HepG2 (cell line): ENCODE results near the gene CDK5R1. TPM values are rescaled to one million over a fixed set of nuclear protein-coding genes. Genes with fewer than 3 reads are reported as not detected.

Experiments used
- ATAC-seq: fragments of 200-7000 bp; cut with Tn5 transposase; 3 replicates; pipeline ENCODE4 v1.9.1; 2020; ENCODE audit warnings: mild to moderate bottlenecking, moderate library complexity
- BruUV-seq: library from RNA; stranded (reverse); fragments of 400-500 nt; replicated peaks from 2 replicates; lab custom pipeline; 2021; lab: Mats Ljungman, UMichigan
- CTCF ChIA-PET: fragments of 300-600 bp; formaldehyde crosslinking; extraction: SDS; loops from one replicate; lab custom pipeline; 2021; ENCODE audit warnings: low total read pairs, inconsistent platforms, low intra/inter-chr PET ratio; lab: Yijun Ruan, JAX
- POLR2A ChIA-PET: fragments of 350-600 bp; sonication (Branson Sonifier 250); formaldehyde crosslinking; loops from one replicate; lab custom pipeline; 2020; ENCODE audit warnings: antibody characterized with exemption, inconsistent platforms; lab: Yijun Ruan, JAX
- DNase-seq: peaks from one replicate; pipeline ENCODE4 v3.0.0-alpha.2; 2015; ENCODE audit warnings: low spot score
- FAIRE-seq: peaks from 3 replicates; lab custom pipeline; 2011; peaks lifted over from hg19 to GRCh38; lab: Jason Lieb, UNC
- H2AFZ ChIP-seq: one replicate; pipeline ENCODE4 v1.6.1; 2011; ENCODE audit warnings: low read length, inconsistent platforms
- H3K27ac ChIP-seq: fragments of 300-600 bp; 3 replicates; pipeline ENCODE4 v1.8.0; 2011; ENCODE audit warnings: mixed run types, mild to moderate bottlenecking, mixed read lengths, low read length, inconsistent platforms; ENCODE audit not compliant: insufficient read depth; ENCODE audit errors: extremely low read length
- H3K27me3 ChIP-seq, 2 experiments: fragments of 200-600 bp in 1 of 2; 2 replicates in 1 of 2; 3 replicates in 1 of 2; pipeline versions ENCODE4 v1.6.0 to v1.8.0; 2011; ENCODE audit warnings: low read length in 2 of 2, mild to moderate bottlenecking in 2 of 2, moderate library complexity in 2 of 2, inconsistent platforms in 1 of 2; ENCODE audit not compliant: insufficient read depth in 2 of 2, control insufficient read depth in 1 of 2
- H3K36me3 ChIP-seq, 2 experiments: fragments of 200-600 bp in 1 of 2; replicated peaks in 1 of 2; 2 replicates in 1 of 2; 3 replicates in 1 of 2; pipeline versions ENCODE4 v1.5.1 to v1.8.0; 2011; ENCODE audit warnings: low read length in 2 of 2, inconsistent platforms in 1 of 2; ENCODE audit not compliant: insufficient read depth in 2 of 2, control insufficient read depth in 1 of 2
- H3K4me1 ChIP-seq: 2 replicates; pipeline ENCODE4 v1.5.1; 2012; ENCODE audit warnings: low read length, inconsistent platforms; ENCODE audit not compliant: insufficient read depth
- H3K4me2 ChIP-seq: 2 replicates; pipeline ENCODE4 v1.6.0; 2011; ENCODE audit warnings: low read depth, low read length, inconsistent platforms
- H3K4me3 ChIP-seq, 3 experiments: fragments of 200-600 bp in 1 of 3; sonication (generic), shearing (Covaris generic) in 1 of 3; replicated peaks in 1 of 3; 2 replicates each; pipeline ENCODE4 v1.5.1; 2011 to 2016; ENCODE audit warnings: low read length in 3 of 3, inconsistent platforms in 2 of 3, low read depth in 2 of 3, mild to moderate bottlenecking in 2 of 3, control low read depth in 1 of 3, mixed read lengths in 1 of 3; ENCODE audit not compliant: insufficient read depth in 1 of 3
- H3K79me2 ChIP-seq: one replicate; pipeline ENCODE4 v1.6.1; 2011; ENCODE audit warnings: low read length, inconsistent platforms; ENCODE audit not compliant: insufficient read depth
- H3K9ac ChIP-seq: 2 replicates; pipeline ENCODE4 v1.6.0; 2011; ENCODE audit warnings: mild to moderate bottlenecking, low read depth, low read length, inconsistent platforms; ENCODE audit not compliant: insufficient read depth
- H3K9me3 ChIP-seq: 2 replicates; pipeline ENCODE4 v1.5.1; 2012; ENCODE audit warnings: mild to moderate bottlenecking, low read length
- H4K20me1 ChIP-seq: 2 replicates; pipeline ENCODE4 v1.6.0; 2011; ENCODE audit warnings: inconsistent platforms, mild to moderate bottlenecking, low read length, moderate library complexity; ENCODE audit not compliant: insufficient read depth
- POGZ ChIP-seq: sonication (generic); formaldehyde crosslinking; IDR thresholded peaks from 2 replicates; pipeline ENCODE4 v1.4.0; 2020; ENCODE audit warnings: mild to moderate bottlenecking, missing genetic modification reagents
- SYNCRIP ChIP-seq: fragments of 200-400 bp; formaldehyde crosslinking; IDR thresholded peaks from 2 replicates; pipeline ENCODE4 v1.6.1; 2018; ENCODE audit warnings: mild to moderate bottlenecking, low read depth, low read length; ENCODE audit not compliant: insufficient read depth
- ZNF792 ChIP-seq: IDR thresholded peaks from 2 replicates; pipeline ENCODE4 v1.6.1; 2016
- WGBS: methylation state at CpG from one replicate; pipeline ENCODE4 v1.1.6; 2017; ENCODE audit warnings: low lambda C conversion rate; 5-methylcytosine and 5-hydroxymethylcytosine counted together
- in situ Hi-C: cut with HindIII; loops from 2 replicates; pipeline ENCODE4 v1.10.0; 2017; ENCODE audit warnings: low pct_unique_long_range_greater_than_20kb; ENCODE audit not compliant: extremely low pct_ligation_motif_present
- intact Hi-C: fragments of 100-400 bp; cut with micrococcal nuclease; formaldehyde crosslinking; loops from one replicate; pipeline ENCODE4 v1.10.0; 2022; ENCODE audit not compliant: unreplicated experiment
- polyA plus RNA-seq, 8 experiments: library from polyadenylated mRNA; depleted of rRNA in 3 of 8; stranded (reverse) in 7 of 8; unstranded in 1 of 8; fragments of >200 nt; fragmentation: Illumina TruSeq in 4 of 8; extraction: Trizol in 4 of 8; gene quantifications; 2 replicates each; pipeline versions ENCODE4 v1.2.1 to v1.2.3, GENCODE V29; 2011 to 2016; ENCODE audit warnings: low read depth in 4 of 8, missing spikeins in 1 of 8, mixed read lengths in 1 of 8; ENCODE audit not compliant: insufficient read depth in 1 of 8
- total RNA-seq, 5 experiments: library from RNA; depleted of rRNA; stranded (reverse); fragments of >200 nt; fragmentation: Illumina TruSeq; extraction: Trizol; gene quantifications; 2 replicates each; pipeline ENCODE4 v1.2.3, GENCODE V29; 2016; ENCODE audit warnings: low read depth in 1 of 5
- TF ChIP-seq, protein P1 (sequence below): sonication (generic); formaldehyde crosslinking; IDR thresholded peaks from one replicate; pipeline ENCODE4 v1.5.1; 2020; ENCODE audit warnings: mild to moderate bottlenecking, missing genetic modification reagents; ENCODE audit errors: not compliant biosample characterization

The CDK5R1 gene
- total and polyA plus RNA-seq, 2 of the 13 experiments (the other 11 are each of a cell fraction or from before 2014, with no cell fraction given) = 1.1 to 3.9 TPM

DNA sequence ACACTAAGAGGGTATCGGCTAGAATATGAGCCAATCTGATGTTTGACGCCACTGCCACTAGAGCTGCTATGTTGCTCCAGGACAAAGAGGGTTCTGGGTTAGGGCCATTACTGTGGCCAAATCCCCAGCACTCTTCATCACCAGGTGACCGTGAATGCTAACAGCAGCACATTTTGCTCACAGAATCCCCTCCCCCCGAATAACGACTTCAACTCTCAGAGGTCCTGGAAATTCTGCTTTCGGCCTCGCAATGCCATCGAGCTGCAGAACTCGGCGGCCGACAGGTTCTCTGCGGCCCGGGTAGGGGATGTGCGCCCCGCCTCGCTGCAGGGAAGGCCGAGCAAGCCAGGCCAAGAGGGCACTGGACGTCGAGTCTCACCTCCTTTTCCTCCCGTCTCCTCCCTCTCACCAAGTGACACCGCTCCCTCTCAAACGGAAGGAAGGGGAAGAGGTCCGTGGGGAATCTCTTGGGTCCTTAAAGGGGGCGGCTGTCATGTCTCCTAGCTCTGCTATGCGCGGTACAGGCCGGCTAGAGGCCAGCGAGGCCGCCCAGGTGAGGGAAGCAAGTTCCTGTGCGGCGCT, 31.9 kb downstream of the CDK5R1 start (continued):
- TF ChIP-seq, protein P1, sequence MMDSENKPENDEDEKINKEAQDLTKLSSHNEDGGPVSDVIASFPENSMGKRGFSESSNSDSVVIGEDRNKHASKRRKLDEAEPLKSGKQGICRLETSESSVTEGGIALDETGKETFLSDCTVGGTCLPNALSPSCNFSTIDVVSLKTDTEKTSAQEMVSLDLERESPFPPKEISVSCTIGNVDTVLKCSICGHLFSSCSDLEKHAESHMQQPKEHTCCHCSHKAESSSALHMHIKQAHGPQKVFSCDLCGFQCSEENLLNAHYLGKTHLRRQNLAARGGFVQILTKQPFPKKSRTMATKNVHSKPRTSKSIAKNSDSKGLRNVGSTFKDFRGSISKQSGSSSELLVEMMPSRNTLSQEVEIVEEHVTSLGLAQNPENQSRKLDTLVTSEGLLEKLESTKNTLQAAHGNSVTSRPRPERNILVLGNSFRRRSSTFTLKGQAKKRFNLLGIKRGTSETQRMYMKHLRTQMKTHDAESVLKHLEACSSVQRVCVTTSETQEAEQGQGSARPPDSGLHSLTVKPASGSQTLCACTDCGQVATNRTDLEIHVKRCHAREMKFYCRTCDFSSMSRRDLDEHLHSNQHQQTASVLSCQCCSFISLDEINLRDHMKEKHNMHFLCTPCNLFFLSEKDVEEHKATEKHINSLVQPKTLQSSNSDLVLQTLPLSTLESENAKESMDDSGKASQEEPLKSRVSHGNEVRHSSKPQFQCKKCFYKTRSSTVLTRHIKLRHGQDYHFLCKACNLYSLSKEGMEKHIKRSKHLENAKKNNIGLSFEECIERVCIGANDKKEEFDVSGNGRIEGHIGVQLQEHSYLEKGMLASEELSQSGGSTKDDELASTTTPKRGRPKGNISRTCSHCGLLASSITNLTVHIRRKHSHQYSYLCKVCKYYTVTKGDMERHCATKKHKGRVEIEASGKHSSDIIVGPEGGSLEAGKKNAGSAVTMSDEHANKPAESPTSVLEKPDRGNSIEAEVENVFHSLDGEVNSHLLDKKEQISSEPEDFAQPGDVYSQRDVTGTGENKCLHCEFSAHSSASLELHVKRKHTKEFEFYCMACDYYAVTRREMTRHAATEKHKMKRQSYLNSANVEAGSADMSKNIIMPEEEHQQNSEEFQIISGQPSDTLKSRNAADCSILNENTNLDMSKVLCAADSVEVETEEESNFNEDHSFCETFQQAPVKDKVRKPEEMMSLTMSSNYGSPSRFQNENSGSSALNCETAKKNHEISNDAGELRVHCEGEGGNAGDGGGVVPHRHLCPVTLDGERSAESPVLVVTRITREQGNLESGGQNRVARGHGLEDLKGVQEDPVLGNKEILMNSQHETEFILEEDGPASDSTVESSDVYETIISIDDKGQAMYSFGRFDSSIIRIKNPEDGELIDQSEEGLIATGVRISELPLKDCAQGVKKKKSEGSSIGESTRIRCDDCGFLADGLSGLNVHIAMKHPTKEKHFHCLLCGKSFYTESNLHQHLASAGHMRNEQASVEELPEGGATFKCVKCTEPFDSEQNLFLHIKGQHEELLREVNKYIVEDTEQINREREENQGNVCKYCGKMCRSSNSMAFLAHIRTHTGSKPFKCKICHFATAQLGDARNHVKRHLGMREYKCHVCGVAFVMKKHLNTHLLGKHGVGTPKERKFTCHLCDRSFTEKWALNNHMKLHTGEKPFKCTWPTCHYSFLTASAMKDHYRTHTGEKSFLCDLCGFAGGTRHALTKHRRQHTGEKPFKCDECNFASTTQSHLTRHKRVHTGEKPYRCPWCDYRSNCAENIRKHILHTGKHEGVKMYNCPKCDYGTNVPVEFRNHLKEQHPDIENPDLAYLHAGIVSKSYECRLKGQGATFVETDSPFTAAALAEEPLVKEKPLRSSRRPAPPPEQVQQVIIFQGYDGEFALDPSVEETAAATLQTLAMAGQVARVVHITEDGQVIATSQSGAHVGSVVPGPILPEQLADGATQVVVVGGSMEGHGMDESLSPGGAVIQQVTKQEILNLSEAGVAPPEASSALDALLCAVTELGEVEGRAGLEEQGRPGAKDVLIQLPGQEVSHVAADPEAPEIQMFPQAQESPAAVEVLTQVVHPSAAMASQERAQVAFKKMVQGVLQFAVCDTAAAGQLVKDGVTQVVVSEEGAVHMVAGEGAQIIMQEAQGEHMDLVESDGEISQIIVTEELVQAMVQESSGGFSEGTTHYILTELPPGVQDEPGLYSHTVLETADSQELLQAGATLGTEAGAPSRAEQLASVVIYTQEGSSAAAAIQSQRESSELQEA = no peak

- 91% methylated on average over 59 of the region's 61 CpGs for WGBS
- DNase-seq (no peak), ATAC-seq (no peak), FAIRE-seq (no peak)
- ChIA-PET CTCF (no interaction called here), POLR2A (no interaction called here)
- H3K4me3 ChIP-seq = no peak overlapping the region
- H3K36me3 ChIP-seq = no peaks in the 10 kb centered on the region
- H3K9ac ChIP-seq = no peak overlapping the region
- H3K4me1 ChIP-seq = peaks cover 29% of the 10 kb centered on the region
- no peaks in the 10 kb centered on the region for H3K9me3 ChIP-seq
- in situ Hi-C loops = no loop called here
- intact Hi-C loops = no loop called here
- no peaks in the 10 kb centered on the region for H3K79me2 ChIP-seq
- peak overlapping the region; percentile 24 for H3K27ac ChIP-seq
- no TSS peak for BruUV-seq
- H3K4me2 ChIP-seq = peak overlapping the region; percentile 33
- H3K27me3 ChIP-seq = no peaks in the 10 kb centered on the region; a peak in 1 of 5 replicates
- H4K20me1 ChIP-seq = no peaks in the 10 kb centered on the region
- no peak overlapping the region for H2AFZ ChIP-seq
- no peak for TF ChIP-seq POGZ (CRISPR knock-in tag)
- TF ChIP-seq ZNF792 (CRISPR knock-in tag) = no peak
- no peak for TF ChIP-seq SYNCRIP
These were observed 32.7 kb downstream of the CDK5R1 start for GRCh38 chr17:32519228-32520103.
